B cell (primary cell): ENCODE data around the gene METTL8.

Experiments used
- EZH2 ChIP-seq: IDR thresholded peaks from 2 replicates; pipeline ENCODE4 v1.6.1; 2012; ENCODE audit warnings: borderline replicate concordance, low read depth, mild to moderate bottlenecking, moderate library complexity, low read length; ENCODE audit not compliant: insufficient read depth, poor library complexity, severe bottlenecking
- TF ChIP-seq, protein P1 (sequence below): fragments of 200-600 bp; IDR thresholded peaks from one replicate; pipeline ENCODE4 v1.8.0; 2022; ENCODE audit warnings: antibody characterized with exemption, mild to moderate bottlenecking

DNA sequence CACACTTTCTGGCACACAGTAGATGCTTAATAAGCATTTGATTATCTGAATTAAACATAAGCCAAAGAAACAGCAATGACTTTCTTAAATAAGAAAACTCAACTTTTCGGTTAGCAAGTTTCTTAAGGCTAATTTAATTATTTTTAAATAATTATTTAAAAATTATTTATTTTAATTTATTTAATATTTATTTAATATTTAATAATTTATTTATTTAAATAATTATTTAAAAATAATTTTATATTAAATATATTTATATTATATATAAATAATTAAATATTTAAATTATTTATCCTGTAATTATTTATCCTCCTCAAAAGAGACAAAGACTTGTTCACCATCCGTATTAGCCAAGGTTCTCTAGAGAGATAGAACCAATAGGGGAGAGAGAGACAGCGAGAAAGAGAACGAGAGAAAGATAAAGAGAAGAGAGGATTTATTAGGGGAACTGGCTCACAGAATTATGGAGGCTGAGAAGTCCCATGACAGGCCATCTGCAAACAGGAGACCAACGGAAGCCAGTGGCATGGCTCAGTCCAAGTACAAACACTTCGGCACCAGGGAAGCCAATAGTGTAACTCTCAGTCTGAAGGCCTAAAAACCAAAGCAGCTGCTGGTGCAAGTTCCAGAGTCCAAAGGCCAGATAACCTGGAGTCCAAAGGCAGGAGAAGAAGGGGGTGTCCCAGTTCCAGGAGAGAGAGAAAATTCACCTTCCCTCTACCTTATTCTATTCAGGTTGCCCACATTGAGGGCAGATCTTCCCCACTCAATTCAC lies 125.3 kb downstream of the METTL8 start:
- no peak for TF ChIP-seq EZH2
- TF ChIP-seq, protein P1, sequence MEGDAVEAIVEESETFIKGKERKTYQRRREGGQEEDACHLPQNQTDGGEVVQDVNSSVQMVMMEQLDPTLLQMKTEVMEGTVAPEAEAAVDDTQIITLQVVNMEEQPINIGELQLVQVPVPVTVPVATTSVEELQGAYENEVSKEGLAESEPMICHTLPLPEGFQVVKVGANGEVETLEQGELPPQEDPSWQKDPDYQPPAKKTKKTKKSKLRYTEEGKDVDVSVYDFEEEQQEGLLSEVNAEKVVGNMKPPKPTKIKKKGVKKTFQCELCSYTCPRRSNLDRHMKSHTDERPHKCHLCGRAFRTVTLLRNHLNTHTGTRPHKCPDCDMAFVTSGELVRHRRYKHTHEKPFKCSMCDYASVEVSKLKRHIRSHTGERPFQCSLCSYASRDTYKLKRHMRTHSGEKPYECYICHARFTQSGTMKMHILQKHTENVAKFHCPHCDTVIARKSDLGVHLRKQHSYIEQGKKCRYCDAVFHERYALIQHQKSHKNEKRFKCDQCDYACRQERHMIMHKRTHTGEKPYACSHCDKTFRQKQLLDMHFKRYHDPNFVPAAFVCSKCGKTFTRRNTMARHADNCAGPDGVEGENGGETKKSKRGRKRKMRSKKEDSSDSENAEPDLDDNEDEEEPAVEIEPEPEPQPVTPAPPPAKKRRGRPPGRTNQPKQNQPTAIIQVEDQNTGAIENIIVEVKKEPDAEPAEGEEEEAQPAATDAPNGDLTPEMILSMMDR: no peak
